Measurements from ENCODE around the gene BMP7. TPM values are rescaled to one million over a fixed set of nuclear protein-coding genes. Genes with fewer than 3 reads are reported as not detected.

Gene BMP7
- total RNA-seq, 1 experiment from 2014 or later, result 7.5 TPM

DNA sequence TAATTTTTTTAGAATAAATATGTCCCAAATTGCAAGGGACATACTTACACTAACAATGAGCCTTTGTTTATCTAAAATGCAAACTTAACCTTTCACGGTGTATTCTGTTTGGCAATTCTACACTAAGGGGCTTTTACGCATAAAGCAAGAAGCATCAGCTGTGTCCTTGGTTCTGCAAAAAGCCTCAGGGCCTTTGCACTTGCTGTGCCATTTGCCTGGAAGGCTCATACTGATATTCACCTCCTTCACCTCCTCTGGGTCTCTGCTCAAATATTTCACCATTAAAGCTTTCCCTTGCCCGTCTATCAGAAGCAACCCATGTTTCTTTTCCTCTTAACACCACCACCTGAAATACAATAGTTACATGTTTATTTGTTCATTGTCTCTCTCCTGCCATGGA lies 8.9 kb upstream of the BMP7 start:
- H3K9me3 ChIP-seq (ENCODE audit: low read depth, low read length, poor library complexity, severe bottlenecking), result no peaks in the 10 kb centered on the region
- BruUV-seq (replicated peaks), result no TSS peak
- no peaks in the 10 kb centered on the region for H3K36me3 ChIP-seq (ENCODE audit: insufficient read depth, low read length, poor library complexity, severe bottlenecking)
- ChIA-PET POLR2A (ENCODE audit: low non-redundant PET) (no interaction called here), CTCF (no interaction called here)
- H3K4me1 ChIP-seq (ENCODE audit: insufficient read depth, low read length, poor library complexity, severe bottlenecking), result no peaks in the 10 kb centered on the region
- no peaks in the 10 kb centered on the region for H3K27me3 ChIP-seq (replicated peaks; ENCODE audit: insufficient read depth, low read depth, low read length, poor library complexity)
- no peak overlapping the region for H3K27ac ChIP-seq (ENCODE audit: low read depth, low read length, poor library complexity, severe bottlenecking)
- no peak overlapping the region for H3K4me3 ChIP-seq (ENCODE audit: low read depth, low read length, poor library complexity, severe bottlenecking)
- TF ChIP-seq EZH2 (IDR thresholded peaks at IDR 0.05; ENCODE audit: borderline replicate concordance, low read depth, low read length, poor library complexity, severe bottlenecking), result no peak
- TF ChIP-seq, protein P1, sequence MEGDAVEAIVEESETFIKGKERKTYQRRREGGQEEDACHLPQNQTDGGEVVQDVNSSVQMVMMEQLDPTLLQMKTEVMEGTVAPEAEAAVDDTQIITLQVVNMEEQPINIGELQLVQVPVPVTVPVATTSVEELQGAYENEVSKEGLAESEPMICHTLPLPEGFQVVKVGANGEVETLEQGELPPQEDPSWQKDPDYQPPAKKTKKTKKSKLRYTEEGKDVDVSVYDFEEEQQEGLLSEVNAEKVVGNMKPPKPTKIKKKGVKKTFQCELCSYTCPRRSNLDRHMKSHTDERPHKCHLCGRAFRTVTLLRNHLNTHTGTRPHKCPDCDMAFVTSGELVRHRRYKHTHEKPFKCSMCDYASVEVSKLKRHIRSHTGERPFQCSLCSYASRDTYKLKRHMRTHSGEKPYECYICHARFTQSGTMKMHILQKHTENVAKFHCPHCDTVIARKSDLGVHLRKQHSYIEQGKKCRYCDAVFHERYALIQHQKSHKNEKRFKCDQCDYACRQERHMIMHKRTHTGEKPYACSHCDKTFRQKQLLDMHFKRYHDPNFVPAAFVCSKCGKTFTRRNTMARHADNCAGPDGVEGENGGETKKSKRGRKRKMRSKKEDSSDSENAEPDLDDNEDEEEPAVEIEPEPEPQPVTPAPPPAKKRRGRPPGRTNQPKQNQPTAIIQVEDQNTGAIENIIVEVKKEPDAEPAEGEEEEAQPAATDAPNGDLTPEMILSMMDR (conservative IDR thresholded peaks at IDR 0.05; ENCODE audit: low read depth, low read length), result no peak
- no peak for DNase-seq (ENCODE audit: low spot score)
- intact Hi-C loops (cut with micrococcal nuclease; ENCODE audit: unreplicated experiment), result no loop called here

DNA sequence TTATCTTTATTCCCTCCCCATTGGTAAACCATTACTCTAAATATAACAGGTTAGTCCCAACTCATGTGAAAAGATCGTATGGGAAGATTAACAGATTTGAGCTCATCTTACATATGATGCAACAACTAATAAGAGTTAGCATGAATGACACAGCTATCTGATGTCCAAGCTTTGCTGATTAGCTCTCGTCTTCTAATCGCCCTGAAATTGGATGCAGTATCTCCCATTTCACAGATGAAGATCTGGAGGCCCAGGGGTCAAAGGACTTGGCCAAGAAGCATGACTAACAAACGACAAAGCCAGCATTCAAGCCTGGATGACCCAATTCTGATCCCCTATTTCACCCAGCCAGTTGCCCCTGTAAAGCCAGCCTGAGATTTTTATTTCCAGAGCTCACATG lies 8.4 kb upstream of the BMP7 start:
- Histone ChIP-seq H3K4me1 (ENCODE audit: insufficient read depth, low read length, poor library complexity, severe bottlenecking) (no peaks in the 10 kb centered on the region), H3K4me3 (ENCODE audit: low read depth, low read length, poor library complexity, severe bottlenecking) (no peak overlapping the region), H3K36me3 (ENCODE audit: insufficient read depth, low read length, poor library complexity, severe bottlenecking) (no peaks in the 10 kb centered on the region), H3K9me3 (ENCODE audit: low read depth, low read length, poor library complexity, severe bottlenecking) (no peaks in the 10 kb centered on the region), H3K27ac (ENCODE audit: low read depth, low read length, poor library complexity, severe bottlenecking) (no peak overlapping the region), H3K27me3 (replicated peaks; ENCODE audit: insufficient read depth, low read depth, low read length, poor library complexity) (peaks cover 3% of the 10 kb centered on the region)
- ChIA-PET POLR2A (ENCODE audit: low non-redundant PET) (no interaction called here), CTCF (no interaction called here)
- intact Hi-C loops (cut with micrococcal nuclease; ENCODE audit: unreplicated experiment), result no loop called here
- TF ChIP-seq, protein P1 (conservative IDR thresholded peaks at IDR 0.05; ENCODE audit: low read depth, low read length), result no peak
- TF ChIP-seq EZH2 (IDR thresholded peaks at IDR 0.05; ENCODE audit: borderline replicate concordance, low read depth, low read length, poor library complexity, severe bottlenecking), result no peak
- no TSS peak for BruUV-seq (replicated peaks)
- no peak for DNase-seq (ENCODE audit: low spot score)

DNA sequence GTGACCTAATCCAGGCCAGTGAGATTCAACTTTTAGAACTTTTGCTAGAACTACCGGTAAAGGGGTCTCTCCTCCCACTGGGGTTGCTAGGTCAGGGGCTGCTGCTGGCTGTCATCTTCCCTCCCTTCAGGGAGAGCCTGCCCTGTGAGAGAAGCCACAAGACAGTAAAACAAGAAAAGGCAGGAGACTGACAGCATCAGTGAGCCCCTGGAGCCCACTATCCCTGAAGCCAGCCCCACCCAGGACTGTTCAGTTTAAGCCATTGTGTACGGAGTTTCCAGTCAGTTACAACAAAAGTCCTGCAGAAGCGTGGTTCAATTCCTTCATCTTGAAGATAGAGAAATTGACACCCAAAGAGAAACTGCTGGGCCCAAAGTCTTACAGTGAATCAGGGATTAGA lies 7.9 kb upstream of the BMP7 start:
- Histone ChIP-seq H3K27ac (ENCODE audit: low read depth, low read length, poor library complexity, severe bottlenecking) (no peak overlapping the region), H3K9me3 (ENCODE audit: low read depth, low read length, poor library complexity, severe bottlenecking) (no peaks in the 10 kb centered on the region), H3K4me1 (ENCODE audit: insufficient read depth, low read length, poor library complexity, severe bottlenecking) (no peaks in the 10 kb centered on the region), H3K27me3 (replicated peaks; ENCODE audit: insufficient read depth, low read depth, low read length, poor library complexity) (peaks cover 7% of the 10 kb centered on the region), H3K36me3 (ENCODE audit: insufficient read depth, low read length, poor library complexity, severe bottlenecking) (no peaks in the 10 kb centered on the region), H3K4me3 (ENCODE audit: low read depth, low read length, poor library complexity, severe bottlenecking) (no peak overlapping the region)
- no TSS peak for BruUV-seq (replicated peaks)
- intact Hi-C loops (cut with micrococcal nuclease; ENCODE audit: unreplicated experiment), result no loop called here
- TF ChIP-seq, protein P1 (conservative IDR thresholded peaks at IDR 0.05; ENCODE audit: low read depth, low read length), result no peak
- TF ChIP-seq EZH2 (IDR thresholded peaks at IDR 0.05; ENCODE audit: borderline replicate concordance, low read depth, low read length, poor library complexity, severe bottlenecking), result no peak
- CTCF ChIA-PET, result no interaction called here
- POLR2A ChIA-PET (ENCODE audit: low non-redundant PET), result no interaction called here
- DNase-seq (ENCODE audit: low spot score), result no peak

Data from A673 (cell line).